Measurements from ENCODE around the gene IKZF3.
"Not testable (repeated sequence)": the region's sequence is repeated elsewhere in the genome, so short reads cannot be mapped to it uniquely, and the experiment has no call there.

IKZF3 gene

DNA sequence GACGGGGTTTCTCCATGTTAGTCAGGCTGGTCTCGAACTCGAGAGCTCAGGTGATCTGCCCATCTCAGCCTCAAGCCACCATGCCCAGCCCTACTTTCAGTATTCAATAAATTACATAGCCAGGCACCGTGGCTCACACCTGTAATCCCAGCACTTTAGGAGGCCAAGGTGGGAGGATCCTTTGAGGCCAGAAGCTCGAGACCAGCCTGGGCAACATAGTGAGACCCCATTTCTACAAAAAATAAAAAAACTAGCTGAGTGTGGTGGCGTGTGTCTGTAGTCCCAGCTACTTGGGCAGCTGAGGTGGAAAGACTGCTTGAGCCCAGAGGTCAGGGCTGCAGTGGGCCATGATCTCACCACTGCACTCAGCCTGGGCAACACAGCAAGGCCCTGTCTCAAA, 142.0 kb downstream of the IKZF3 start:
- no peak for DNase-seq (ENCODE audit: low read depth in 2 of 3, low spot score in 2 of 3)

DNA sequence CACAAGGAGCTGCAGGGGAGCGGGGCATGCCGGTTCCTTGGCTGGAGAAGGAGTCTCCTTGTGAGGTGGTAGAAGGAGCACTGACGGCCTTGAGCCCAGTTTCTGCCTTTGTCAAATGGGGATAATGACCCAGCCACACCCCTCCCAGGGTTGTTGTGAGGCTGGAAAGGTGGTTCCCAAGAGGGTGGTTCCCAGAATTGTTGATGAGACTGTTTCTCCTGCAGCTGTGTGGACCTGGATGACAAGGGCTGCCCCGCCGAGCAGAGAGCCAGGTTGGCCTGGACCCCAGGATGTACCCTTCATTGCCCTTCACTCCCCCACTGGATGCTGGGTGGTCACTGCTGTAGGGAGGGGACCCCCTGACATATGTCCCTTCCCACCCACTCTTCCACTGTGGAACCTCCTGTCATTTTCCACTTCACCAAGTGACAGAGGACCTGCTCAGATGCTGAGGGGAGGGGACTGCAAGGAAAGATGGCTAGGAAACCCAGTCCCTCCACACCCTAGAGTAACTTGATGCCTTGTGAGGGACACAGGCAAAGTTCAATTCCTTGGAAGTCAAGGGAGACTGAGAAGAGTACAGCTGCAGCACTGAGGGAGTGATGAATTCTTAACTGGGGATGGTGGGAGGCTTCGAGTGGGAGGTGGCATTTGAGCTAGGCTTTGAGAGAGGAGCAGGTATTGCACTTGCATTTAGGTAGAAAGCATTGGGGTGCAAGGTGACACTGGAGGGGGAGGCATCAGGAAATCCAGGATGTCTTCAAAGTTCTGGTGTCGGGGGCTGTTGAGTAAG, 144.4 kb downstream of the IKZF3 start:
- DNase-seq (ENCODE audit: low read depth in 2 of 3, low spot score in 2 of 3): no peak

DNA sequence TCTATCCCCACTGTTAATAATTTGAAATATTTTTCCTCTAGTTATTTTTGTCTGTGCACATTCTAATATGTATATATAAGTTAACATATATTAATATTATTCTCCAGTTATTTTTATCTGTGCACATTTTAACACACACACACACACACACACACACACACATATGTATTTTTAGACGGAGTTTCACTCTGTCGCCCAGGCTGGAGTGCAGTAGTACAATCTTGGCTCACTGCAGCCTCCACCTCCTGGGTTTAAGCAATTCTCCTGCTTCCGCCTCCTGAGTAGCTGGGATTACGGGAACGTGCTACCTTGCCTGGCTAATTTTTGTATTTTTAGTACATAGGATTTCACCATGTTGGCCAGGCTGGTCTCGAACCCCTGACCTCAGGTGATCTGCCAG, 146.5 kb downstream of the IKZF3 start:
- no peak for DNase-seq (ENCODE audit: low read depth in 2 of 3, low spot score in 2 of 3)

GRCh38 chr17:39716879-39717536, 147.1 kb downstream of the IKZF3 start:
- DNase-seq (ENCODE audit: low read depth in 2 of 3, low spot score in 2 of 3): no peak

DNA sequence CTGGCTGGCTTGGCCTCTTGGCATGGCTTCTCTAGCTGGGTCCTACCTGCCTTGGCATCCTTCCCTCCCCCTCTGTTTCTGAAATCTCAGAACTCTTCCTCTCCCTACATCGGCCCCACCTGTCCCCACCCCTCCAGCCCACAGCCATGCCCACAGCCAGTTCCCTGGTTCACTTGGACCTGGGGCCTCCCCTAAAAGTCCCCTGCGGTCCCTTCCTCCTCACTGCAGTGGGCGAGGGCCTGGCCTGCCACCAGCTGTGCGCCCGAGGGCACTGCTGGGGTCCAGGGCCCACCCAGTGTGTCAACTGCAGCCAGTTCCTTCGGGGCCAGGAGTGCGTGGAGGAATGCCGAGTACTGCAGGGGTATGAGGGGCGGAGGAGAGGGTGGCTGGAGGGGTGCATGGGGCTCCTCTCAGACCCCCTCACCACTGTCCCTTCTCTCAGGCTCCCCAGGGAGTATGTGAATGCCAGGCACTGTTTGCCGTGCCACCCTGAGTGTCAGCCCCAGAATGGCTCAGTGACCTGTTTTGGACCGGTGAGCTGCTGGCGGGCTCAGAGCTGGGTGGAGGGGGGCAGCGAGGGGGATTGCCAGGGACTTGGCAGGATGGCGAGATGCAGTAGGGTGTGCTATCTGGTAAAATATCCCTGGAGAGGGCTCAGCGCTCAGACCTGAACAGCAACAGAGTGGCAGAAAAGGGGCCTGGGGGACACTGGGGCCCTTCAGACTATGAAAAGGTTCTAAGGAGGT, 147.9 kb downstream of the IKZF3 start:
- no peak for DNase-seq (ENCODE audit: low read depth in 2 of 3, low spot score in 2 of 3)

DNA sequence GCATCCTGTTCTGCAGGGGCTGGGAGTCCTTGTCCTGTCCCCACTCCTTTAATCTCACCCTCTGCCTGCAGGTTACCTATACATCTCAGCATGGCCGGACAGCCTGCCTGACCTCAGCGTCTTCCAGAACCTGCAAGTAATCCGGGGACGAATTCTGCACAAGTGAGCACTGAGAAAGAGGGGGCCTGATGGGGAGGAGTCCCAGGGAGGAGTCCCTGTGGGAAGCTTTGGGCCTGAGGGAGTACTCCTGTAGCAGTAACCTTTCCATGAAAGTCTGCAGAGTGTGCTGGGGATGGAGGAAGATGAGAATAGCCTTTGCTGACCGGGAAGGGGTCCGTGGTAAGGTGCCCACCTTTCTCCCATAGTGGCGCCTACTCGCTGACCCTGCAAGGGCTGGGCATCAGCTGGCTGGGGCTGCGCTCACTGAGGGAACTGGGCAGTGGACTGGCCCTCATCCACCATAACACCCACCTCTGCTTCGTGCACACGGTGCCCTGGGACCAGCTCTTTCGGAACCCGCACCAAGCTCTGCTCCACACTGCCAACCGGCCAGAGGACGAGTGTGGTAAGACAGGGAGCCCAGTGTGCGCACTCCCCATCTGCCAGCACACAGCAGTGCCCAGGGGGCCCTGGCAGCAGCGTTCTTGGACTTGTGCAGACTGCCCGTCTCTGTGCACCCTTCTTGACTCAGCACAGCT, 148.6 kb downstream of the IKZF3 start:
- DNase-seq (ENCODE audit: low read depth in 2 of 3, low spot score in 2 of 3): no peak

DNA sequence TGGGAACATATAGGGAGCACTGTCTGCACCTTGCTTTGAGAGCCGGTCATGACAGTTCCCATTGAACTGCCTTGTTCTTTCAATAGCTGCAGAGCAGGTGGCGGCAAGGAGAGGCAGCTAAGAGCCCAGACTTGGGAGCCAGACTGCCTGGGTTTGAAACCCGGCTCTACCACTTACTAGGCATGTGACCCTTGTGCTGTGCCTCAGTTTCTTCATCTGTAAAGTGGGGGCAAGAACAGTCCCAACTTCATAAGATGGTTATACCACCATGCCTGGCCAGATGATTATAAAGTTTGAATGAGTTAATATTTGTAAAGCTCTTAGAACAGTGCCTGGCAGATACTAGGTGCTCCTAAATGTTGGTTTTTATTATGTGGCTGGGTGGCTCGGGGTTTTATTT, 149.9 kb downstream of the IKZF3 start:
- DNase-seq (ENCODE audit: low read depth in 2 of 3, low spot score in 2 of 3): no peak

DNA sequence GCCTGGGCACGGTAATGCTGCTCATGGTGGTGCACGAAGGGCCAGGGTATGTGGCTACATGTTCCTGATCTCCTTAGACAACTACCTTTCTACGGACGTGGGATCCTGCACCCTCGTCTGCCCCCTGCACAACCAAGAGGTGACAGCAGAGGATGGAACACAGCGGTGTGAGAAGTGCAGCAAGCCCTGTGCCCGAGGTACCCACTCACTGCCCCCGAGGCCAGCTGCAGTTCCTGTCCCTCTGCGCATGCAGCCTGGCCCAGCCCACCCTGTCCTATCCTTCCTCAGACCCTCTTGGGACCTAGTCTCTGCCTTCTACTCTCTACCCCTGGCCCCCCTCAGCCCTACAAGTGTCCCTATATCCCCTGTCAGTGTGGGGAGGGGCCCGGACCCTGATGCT, 152.3 kb downstream of the IKZF3 start:
- no peak for DNase-seq (ENCODE audit: low read depth in 2 of 3, low spot score in 2 of 3)

DNA sequence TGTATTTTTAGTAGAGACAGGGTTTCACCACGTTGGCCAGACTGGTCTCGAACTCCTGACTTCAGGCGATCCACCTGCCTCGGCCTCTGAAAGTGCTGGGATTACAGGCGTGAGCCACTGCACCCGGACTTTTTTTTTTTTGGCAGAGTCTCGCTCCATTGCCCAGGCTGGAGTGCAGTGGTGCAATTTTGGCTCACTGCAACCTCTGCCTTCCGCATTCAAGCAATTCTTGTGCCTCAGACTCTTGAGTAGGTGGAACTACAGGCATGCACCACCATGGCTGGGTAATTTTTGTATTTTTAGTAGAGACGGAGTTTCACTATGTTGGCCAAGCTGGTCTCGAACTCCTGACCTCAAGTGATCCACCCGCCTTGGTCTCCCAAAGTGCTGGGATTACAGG, 153.0 kb downstream of the IKZF3 start:
- DNase-seq (ENCODE audit: low read depth in 2 of 3, low spot score in 2 of 3): not testable (repeated sequence)

DNA sequence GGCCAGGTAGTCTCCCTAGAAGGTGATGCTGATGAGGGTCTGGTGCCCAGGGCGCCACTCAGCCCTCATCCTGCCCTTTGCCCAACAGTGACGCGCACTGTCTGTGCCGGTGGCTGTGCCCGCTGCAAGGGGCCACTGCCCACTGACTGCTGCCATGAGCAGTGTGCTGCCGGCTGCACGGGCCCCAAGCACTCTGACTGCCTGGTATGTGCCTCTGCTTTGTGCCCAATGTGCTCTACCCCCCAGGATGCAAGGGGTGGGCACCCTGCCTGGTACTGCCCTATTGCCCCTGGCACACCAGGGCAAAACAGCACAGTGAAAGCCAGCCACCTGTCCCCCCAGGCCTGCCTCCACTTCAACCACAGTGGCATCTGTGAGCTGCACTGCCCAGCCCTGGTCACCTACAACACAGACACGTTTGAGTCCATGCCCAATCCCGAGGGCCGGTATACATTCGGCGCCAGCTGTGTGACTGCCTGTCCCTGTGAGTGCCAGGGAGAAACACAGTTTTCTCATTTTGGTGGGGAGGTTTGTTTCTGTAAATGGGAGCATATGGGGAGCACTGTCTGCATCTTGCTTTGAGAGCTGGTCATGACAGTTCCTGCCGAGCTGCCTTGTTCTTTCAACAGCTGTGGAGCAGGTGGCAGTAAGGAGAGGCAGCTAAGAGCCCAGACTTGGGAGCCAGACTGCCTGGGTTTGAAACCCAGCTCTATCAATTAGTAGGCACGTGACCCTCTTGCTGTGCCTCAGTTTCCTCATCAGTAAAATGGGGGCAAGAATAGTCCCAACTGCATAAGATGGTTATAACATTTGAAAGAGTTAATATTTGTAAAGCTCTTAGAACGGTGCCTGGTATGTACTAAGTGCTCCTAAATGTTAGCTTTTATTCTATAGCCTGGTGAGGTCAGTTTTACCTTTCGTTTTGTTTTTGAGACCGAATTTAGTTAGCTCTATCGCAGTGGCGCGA, 153.8 kb downstream of the IKZF3 start:
- no peak for DNase-seq (ENCODE audit: low read depth in 2 of 3, low spot score in 2 of 3)

GRCh38 chr17:39709319-39709997, 154.7 kb downstream of the IKZF3 start:
- DNase-seq (ENCODE audit: low read depth in 2 of 3, low spot score in 2 of 3): no peak
